Gastroesophageal sphincter (tissue), 4 donors: ENCODE measurements around the gene DIPK1A. TPM values are rescaled to one million over a fixed set of nuclear protein-coding genes. Genes with fewer than 3 reads are reported as not detected.

Experiments used
- ATAC-seq: fragments of 150-250 bp; one replicate; pipeline ENCODE4 v1.9.1; 2016; ENCODE audit warnings: mild to moderate bottlenecking, moderate library complexity
- H3K27ac ChIP-seq, 4 donors: fragments of 200-600 bp; sonication (generic) in 3 of 4; 1 replicate in 3 of 4; 2 replicates in 1 of 4; pipeline ENCODE4 v1.5.1; 2016 to 2019
- H3K27me3 ChIP-seq: fragments of 200-600 bp; sonication (generic); one replicate; pipeline ENCODE4 v1.5.1; 2019
- H3K36me3 ChIP-seq, 2 donors: fragments of 200-600 bp; sonication (generic); one replicate each; pipeline ENCODE4 v1.5.1; 2019; ENCODE audit warnings: control low read depth in 1 of 2
- H3K4me1 ChIP-seq, 3 donors: fragments of 200-600 bp; sonication (generic); 1 replicate in 2 of 3; 2 replicates in 1 of 3; pipeline ENCODE4 v1.5.1; 2016 to 2019; ENCODE audit warnings: control low read depth in 2 of 3
- H3K4me3 ChIP-seq, 2 donors: fragments of 200-600 bp; sonication (generic); one replicate each; pipeline ENCODE4 v1.5.1; 2019; ENCODE audit warnings: mild to moderate bottlenecking in 1 of 2, moderate library complexity in 1 of 2
- H3K9me3 ChIP-seq, 3 donors: fragments of 200-600 bp; sonication (generic); one replicate each; pipeline ENCODE4 v1.5.1; 2017 to 2019; ENCODE audit warnings: control low read depth in 2 of 3
- CTCF ChIP-seq, 4 experiments: fragments of 200-600 bp in 2 of 4; fragments of 450-650 bp in 2 of 4; sonication (generic) in 1 of 4; IDR thresholded peaks; one replicate each; pipeline ENCODE4 v1.5.1; 2017 to 2019; ENCODE audit warnings: antibody characterized with exemption in 4 of 4, mild to moderate bottlenecking in 2 of 4, moderate library complexity in 2 of 4
- EP300 ChIP-seq: sonication (generic); formaldehyde crosslinking; IDR thresholded peaks from one replicate; pipeline ENCODE4 v1.6.1; 2017; ENCODE audit warnings: antibody characterized with exemption, mild to moderate bottlenecking
- POLR2A ChIP-seq, 2 donors: fragments of 450-650 bp; IDR thresholded peaks; one replicate each; pipeline ENCODE4 v1.6.1; 2017; ENCODE audit warnings: antibody characterized with exemption in 2 of 2, mild to moderate bottlenecking in 2 of 2, moderate library complexity in 1 of 2
- POLR2AphosphoS5 ChIP-seq: sonication (generic); formaldehyde crosslinking; IDR thresholded peaks from one replicate; pipeline ENCODE4 v1.6.1; 2017; ENCODE audit warnings: antibody characterized with exemption
- WGBS, 2 donors: methylation state at CpG; one replicate each; pipeline ENCODE4 v1.1.5; 2018; ENCODE audit warnings: low coverage in 1 of 2; 5-methylcytosine and 5-hydroxymethylcytosine counted together
- total RNA-seq, 4 donors: library from RNA; depleted of rRNA; stranded (reverse); fragments of >200 nt; gene quantifications; one replicate each; pipeline ENCODE4 v1.1.0, GENCODE V29; 2016

Gene DIPK1A
- total RNA-seq, 4 donors from 2014 or later, result 10.2 to 39.2 (median 32.9) TPM

GRCh38 chr1:92936865-92937264, 24.4 kb downstream of the DIPK1A start:
- H3K27me3 ChIP-seq, result no peaks in the 10 kb centered on the region
- H3K4me1 ChIP-seq, result peaks cover 7 to 88% (median 21%) of the 10 kb centered on the region in 3 donors
- H3K36me3 ChIP-seq, result no peaks in the 10 kb centered on the region
- TF ChIP-seq POLR2AphosphoS5, result no peak
- 85% methylated on average over 1 of the region's 1 CpG; no CpG with 5 or more reads in 1 of the 2 donors for WGBS, 2 donors
- no peak for ATAC-seq
- no peak overlapping the region for H3K27ac ChIP-seq
- no peak overlapping the region for H3K4me3 ChIP-seq
- H3K9me3 ChIP-seq, result no peaks in the 10 kb centered on the region

GRCh38 chr1:92934395-92935378, 26.6 kb downstream of the DIPK1A start:
- WGBS, 2 donors, result 13 to 32% methylated on average over 4 to 5 of the region's 5 CpGs
- H3K4me3 ChIP-seq, result peak overlapping the region; percentile 10 to 15
- H3K9me3 ChIP-seq, result no peaks in the 10 kb centered on the region
- H3K27me3 ChIP-seq, result no peaks in the 10 kb centered on the region
- peaks cover 7 to 82% (median 19%) of the 10 kb centered on the region in 3 donors for H3K4me1 ChIP-seq
- peak overlapping the region; percentile 70 to 80 (median 72) for H3K27ac ChIP-seq
- ATAC-seq, result peak; percentile 58
- no peaks in the 10 kb centered on the region for H3K36me3 ChIP-seq
- TF ChIP-seq POLR2AphosphoS5, result no peak
- TF ChIP-seq CTCF (IDR thresholded peaks at IDR 0.05), result no peak
- TF ChIP-seq EP300, result no peak
- no peak for TF ChIP-seq POLR2A (IDR thresholded peaks at IDR 0.05)

- ATAC-seq, result peak; percentile 48
- WGBS, 2 donors, result 11 to 44% methylated on average over 2 of the region's 2 CpGs
- no peaks in the 10 kb centered on the region for H3K9me3 ChIP-seq
- H3K27ac ChIP-seq, result peak overlapping the region in 3 of 4 donors; percentile 71 to 80 (median 74)
- no peak overlapping the region for H3K4me3 ChIP-seq
- H3K4me1 ChIP-seq, result peaks cover 4 to 70% (median 15%) of the 10 kb centered on the region in 3 donors
- H3K27me3 ChIP-seq, result no peaks in the 10 kb centered on the region
- no peaks in the 10 kb centered on the region for H3K36me3 ChIP-seq
- TF ChIP-seq POLR2AphosphoS5 (no peak), CTCF (IDR thresholded peaks at IDR 0.05) (no peak), EP300 (no peak), POLR2A (IDR thresholded peaks at IDR 0.05) (no peak)
Measured at GRCh38 chr1:92933459-92933858, 27.8 kb downstream of the DIPK1A start.

GRCh38 chr1:92931691-92932090, 29.6 kb downstream of the DIPK1A start:
- peaks cover 4 to 56% (median 15%) of the 10 kb centered on the region in 3 donors for H3K4me1 ChIP-seq
- no peak for ATAC-seq
- no peak for TF ChIP-seq EP300
- TF ChIP-seq POLR2AphosphoS5, result no peak
- TF ChIP-seq POLR2A (IDR thresholded peaks at IDR 0.05), result no peak
- TF ChIP-seq CTCF (IDR thresholded peaks at IDR 0.05), result no peak
- H3K27ac ChIP-seq, result no peak overlapping the region
- no peaks in the 10 kb centered on the region for H3K36me3 ChIP-seq
- H3K27me3 ChIP-seq, result no peaks in the 10 kb centered on the region
- H3K9me3 ChIP-seq, result no peaks in the 10 kb centered on the region
- WGBS, 2 donors, result 48 to 69% methylated on average over 2 to 4 of the region's 4 CpGs
- no peak overlapping the region for H3K4me3 ChIP-seq

DNA sequence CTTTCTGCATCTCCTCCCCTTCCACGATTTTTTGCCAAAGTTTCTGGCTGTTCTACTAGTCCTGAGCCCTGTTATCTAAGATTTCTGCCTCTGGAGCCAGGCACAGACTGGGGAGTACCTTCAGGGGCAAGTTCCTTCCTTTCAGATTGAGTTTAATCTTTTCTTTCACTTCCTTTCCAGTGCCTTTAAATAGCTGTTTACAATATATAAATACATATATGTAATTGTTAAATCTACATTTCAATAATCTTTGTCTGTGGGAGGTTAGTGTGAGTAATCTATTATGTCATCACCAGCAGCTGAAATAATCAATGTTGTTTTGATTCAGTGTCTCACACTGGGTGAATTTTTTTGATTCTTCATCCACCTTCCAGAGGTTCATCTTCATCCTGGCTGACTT, 31.8 kb downstream of the DIPK1A start:
- H3K4me1 ChIP-seq, result peaks cover 4 to 34% (median 10%) of the 10 kb centered on the region in 3 donors
- 56 to 57% methylated on average over 1 of the region's 1 CpG for WGBS, 2 donors
- no peak for ATAC-seq
- H3K27ac ChIP-seq, result no peak overlapping the region
- H3K4me3 ChIP-seq, result no peak overlapping the region
- no peak for TF ChIP-seq CTCF (IDR thresholded peaks at IDR 0.05)
- no peak for TF ChIP-seq POLR2A (IDR thresholded peaks at IDR 0.05)
- TF ChIP-seq EP300, result no peak
- TF ChIP-seq POLR2AphosphoS5, result no peak
- no peaks in the 10 kb centered on the region for H3K36me3 ChIP-seq
- H3K27me3 ChIP-seq, result no peaks in the 10 kb centered on the region
- H3K9me3 ChIP-seq, result no peaks in the 10 kb centered on the region
